Naive thymus-derived CD8-positive, alpha-beta T cell (primary cell): Measurements from ENCODE around the gene TRIM41. TPM values are rescaled to one million over a fixed set of nuclear protein-coding genes. Genes with fewer than 3 reads are reported as not detected.

ENCODE experiments used
- ATAC-seq, 2 donors: fragments of 150-1000 bp; cut with Tn5 transposase in 1 of 2; sonication (Bioruptor Pico), chemical (Tn5 transposase) in 1 of 2; 1 replicate in 1 of 2; 2 replicates in 1 of 2; pipeline ENCODE4 v1.10.0; 2021; ENCODE audit warnings: mild to moderate bottlenecking in 2 of 2, moderate library complexity in 2 of 2
- POLR2A ChIA-PET: fragments of 350-600 bp; sonication (Branson Sonifier 250); formaldehyde crosslinking; loops from one replicate; lab custom pipeline; 2021; ENCODE audit warnings: antibody characterized with exemption; lab: Charles Lee
- DNase-seq, 10 donors: peaks; one replicate each; pipeline versions ENCODE4 v3.0.0 to v3.0.0-alpha.2; 2020 to 2022
- H3K27ac Mint-ChIP-seq, 10 donors: one replicate each; pipeline ENCODE4 v1.8.0; 2020 to 2022; ENCODE audit warnings: mild to moderate bottlenecking in 10 of 10, mixed read lengths in 10 of 10, moderate library complexity in 4 of 10, inconsistent platforms in 1 of 10
- H3K27me3 Mint-ChIP-seq, 5 donors: one replicate each; pipeline ENCODE4 v1.8.0; 2021 to 2022; ENCODE audit warnings: mixed read lengths in 5 of 5
- H3K36me3 Mint-ChIP-seq, 3 donors: one replicate each; pipeline ENCODE4 v1.8.0; 2020 to 2022; ENCODE audit warnings: mixed read lengths in 3 of 3, mild to moderate bottlenecking in 2 of 3, inconsistent platforms in 1 of 3
- H3K4me1 Mint-ChIP-seq, 4 donors: one replicate each; pipeline ENCODE4 v1.8.0; 2021 to 2022; ENCODE audit warnings: mixed read lengths in 4 of 4
- H3K4me3 Mint-ChIP-seq, 10 donors: one replicate each; pipeline ENCODE4 v1.8.0; 2020 to 2022; ENCODE audit warnings: mild to moderate bottlenecking in 10 of 10, mixed read lengths in 10 of 10, moderate library complexity in 6 of 10, inconsistent platforms in 1 of 10
- H3K9me3 Mint-ChIP-seq, 9 donors: one replicate each; pipeline ENCODE4 v1.8.0; 2020 to 2022; ENCODE audit warnings: mixed read lengths in 9 of 9, mild to moderate bottlenecking in 3 of 9, inconsistent platforms in 1 of 9, moderate library complexity in 1 of 9
- polyA plus RNA-seq, 3 donors: library from polyadenylated mRNA; unstranded; fragments of 300-500 nt; fragmentation: Illumina TruSeq; gene quantifications; one replicate each; pipeline ENCODE4 v1.2.3, GENCODE V29; 2021
- total RNA-seq, 8 experiments: library from RNA in 2 of 8; stranded (reverse) in 2 of 8; gene quantifications; one replicate each; pipeline ENCODE4 v1.2.3 and lab custom pipeline; 2021 to 2026

The TRIM41 gene
- total and polyA plus RNA-seq, 5 experiments from 2014 or later, result 1.1 to 40.7 (median 2.6) TPM

GRCh38 chr5:181221792-181222629 lies 1.1 kb upstream of the TRIM41 start:
- H3K9me3 Mint-ChIP-seq, result peaks cover 0 to 15% (median 2%) of the 10 kb centered on the region in 9 donors
- DNase-seq (peak; percentile 88 to 99 (median 96)), ATAC-seq (peak; percentile 24 to 30)
- POLR2A ChIA-PET, result interaction anchor here (1.0 to 11.2 kb wide), 13 partner anchors 9 to 419 kb away, joined by 3 to 286 read pairs (median 9); partner anchors contain the start of genes RACK1, TRIM52 and TRIM7
- peak overlapping the region; percentile 91 to 100 (median 98) for H3K4me3 Mint-ChIP-seq
- peak overlapping the region; percentile 97 to 100 (median 99) for H3K27ac Mint-ChIP-seq
- H3K36me3 Mint-ChIP-seq, result peaks cover 0 to 6% (median 4%) of the 10 kb centered on the region in 3 donors
- peaks cover 40 to 80% (median 75%) of the 10 kb centered on the region in 4 donors for H3K4me1 Mint-ChIP-seq
- H3K27me3 Mint-ChIP-seq, result peaks cover 0 to 12% (median 0%) of the 10 kb centered on the region in 5 donors

- Mint-ChIP-seq H3K4me1 (peaks cover 39 to 77% (median 72%) of the 10 kb centered on the region in 4 donors), H3K27me3 (peaks cover 0 to 12% (median 0%) of the 10 kb centered on the region in 5 donors), H3K9me3 (peaks cover 0 to 15% (median 2%) of the 10 kb centered on the region in 9 donors), H3K36me3 (peaks cover 0 to 7% (median 6%) of the 10 kb centered on the region in 3 donors), H3K27ac (peak overlapping the region; percentile 97 to 100 (median 99)), H3K4me3 (peak overlapping the region; percentile 91 to 100 (median 98))
- peak in 1 of 10 donors; percentile 47 for DNase-seq
- POLR2A ChIA-PET, result interaction anchor here (1.0 to 11.2 kb wide), 14 partner anchors 9 to 419 kb away, joined by 3 to 286 read pairs (median 8); partner anchors contain the start of genes RACK1, TRIM52 and TRIM7
- peak in 1 of 2 donors; percentile 8 for ATAC-seq
These were observed 437 bp upstream of the TRIM41 start for GRCh38 chr5:181222630-181223057.

- peak overlapping the region; percentile 91 to 100 (median 98) for H3K4me3 Mint-ChIP-seq
- H3K9me3 Mint-ChIP-seq, result peaks cover 0 to 11% (median 0%) of the 10 kb centered on the region in 9 donors
- ATAC-seq, result peak; percentile 2 to 12
- POLR2A ChIA-PET, result interaction anchor here (0.6 to 11.2 kb wide), 13 partner anchors 11 to 414 kb away, joined by 3 to 286 read pairs (median 6); partner anchors contain the start of genes RACK1, TRIM52, TRIM7 and ZFP62
- H3K27ac Mint-ChIP-seq, result peak overlapping the region; percentile 97 to 100 (median 99)
- peak in 1 of 10 donors; percentile 86 for DNase-seq
- peaks cover 34 to 68% (median 66%) of the 10 kb centered on the region in 4 donors for H3K4me1 Mint-ChIP-seq
- H3K36me3 Mint-ChIP-seq, result peaks cover 0 to 4% (median 4%) of the 10 kb centered on the region in 3 donors
- H3K27me3 Mint-ChIP-seq, result peaks cover 0 to 8% (median 0%) of the 10 kb centered on the region in 5 donors
These were observed 778 bp downstream of the TRIM41 start for GRCh38 chr5:181223729-181224389.

- no peak for ATAC-seq
- Mint-ChIP-seq H3K4me3 (peak overlapping the region; percentile 91 to 100 (median 98)), H3K9me3 (peaks cover 0 to 11% (median 0%) of the 10 kb centered on the region in 9 donors), H3K27ac (peak overlapping the region; percentile 97 to 100 (median 99)), H3K27me3 (peaks cover 0 to 8% (median 0%) of the 10 kb centered on the region in 5 donors), H3K4me1 (peaks cover 38 to 75% (median 69%) of the 10 kb centered on the region in 4 donors), H3K36me3 (peaks cover 0 to 10% (median 4%) of the 10 kb centered on the region in 3 donors)
- peak in 6 of 10 donors; percentile 36 to 77 (median 50) for DNase-seq
- POLR2A ChIA-PET, result interaction anchor here (2.2 to 11.2 kb wide), 6 partner anchors 10 to 394 kb away, joined by 9 to 286 read pairs (median 152); partner anchors contain the start of genes RACK1, TRIM52 and TRIM7
These were observed 1.5 kb downstream of the TRIM41 start for GRCh38 chr5:181224390-181225229.

GRCh38 chr5:181229996-181230395 lies 6.9 kb downstream of the TRIM41 start:
- H3K27ac Mint-ChIP-seq, result peak overlapping the region; percentile 48 to 91 (median 80)
- H3K9me3 Mint-ChIP-seq, result no peaks in the 10 kb centered on the region
- DNase-seq, result no peak
- no peaks in the 10 kb centered on the region for H3K27me3 Mint-ChIP-seq
- POLR2A ChIA-PET, result interaction anchor here (0.6 to 11.2 kb wide), 5 partner anchors 9 to 493 kb away, joined by 3 to 212 read pairs (median 6); partner anchors contain the start of genes RACK1 and TRIM52
- no peak for ATAC-seq
- H3K4me1 Mint-ChIP-seq, result peaks cover 19 to 60% (median 35%) of the 10 kb centered on the region in 4 donors
- peaks cover 2 to 58% (median 4%) of the 10 kb centered on the region in 3 donors for H3K36me3 Mint-ChIP-seq
- peak overlapping the region in 5 of 10 donors; percentile 0 to 33 (median 12) for H3K4me3 Mint-ChIP-seq

GRCh38 chr5:181230551-181230950 lies 7.5 kb downstream of the TRIM41 start:
- H3K4me3 Mint-ChIP-seq, result no peak overlapping the region
- ATAC-seq, result no peak
- H3K36me3 Mint-ChIP-seq, result peaks cover 2 to 64% (median 4%) of the 10 kb centered on the region in 3 donors
- no peaks in the 10 kb centered on the region for H3K27me3 Mint-ChIP-seq
- H3K9me3 Mint-ChIP-seq, result no peaks in the 10 kb centered on the region
- H3K27ac Mint-ChIP-seq, result peak overlapping the region; percentile 38 to 80 (median 74)
- peaks cover 18 to 55% (median 29%) of the 10 kb centered on the region in 4 donors for H3K4me1 Mint-ChIP-seq
- POLR2A ChIA-PET, result interaction anchor here (1.0 to 11.2 kb wide), 3 partner anchors 12 to 41 kb away, joined by 3 to 212 read pairs (median 20); partner anchors contain the start of genes RACK1 and TRIM52
- DNase-seq, result no peak

- POLR2A ChIA-PET, result interaction anchor here (0.9 to 11.2 kb wide), 5 partner anchors 11 to 46 kb away, joined by 3 to 212 read pairs (median 6); partner anchors contain the start of genes RACK1 and TRIM52
- no peak for ATAC-seq
- H3K27me3 Mint-ChIP-seq, result no peaks in the 10 kb centered on the region
These were observed 8.4 kb downstream of the TRIM41 start for GRCh38 chr5:181231432-181231831.

GRCh38 chr5:181232593-181232992 lies 9.5 kb downstream of the TRIM41 start:
- peaks cover 15 to 38% (median 20%) of the 10 kb centered on the region in 4 donors for H3K4me1 Mint-ChIP-seq
- H3K9me3 Mint-ChIP-seq, result no peaks in the 10 kb centered on the region
- H3K27ac Mint-ChIP-seq, result peak overlapping the region in 5 of 10 donors; percentile 34 to 77 (median 68)
- ATAC-seq (no peak), DNase-seq (no peak)
- H3K36me3 Mint-ChIP-seq, result peaks cover 4 to 80% (median 15%) of the 10 kb centered on the region in 3 donors
- POLR2A ChIA-PET, result interaction anchor here (2.1 to 11.2 kb wide), 4 partner anchors 9 to 30 kb away, joined by 6 to 212 read pairs (median 30); partner anchors contain the start of genes RACK1, TRIM41 and TRIM52
- H3K4me3 Mint-ChIP-seq, result no peak overlapping the region
- H3K27me3 Mint-ChIP-seq, result no peaks in the 10 kb centered on the region

More at GRCh38 chr5:181231432-181231831, 8.4 kb downstream of the TRIM41 start:
- Mint-ChIP-seq H3K4me3 (no peak overlapping the region), H3K27ac (peak overlapping the region in 7 of 10 donors; percentile 53 to 81 (median 67)), H3K36me3 (peaks cover 4 to 72% (median 5%) of the 10 kb centered on the region in 3 donors), H3K9me3 (no peaks in the 10 kb centered on the region), H3K4me1 (peaks cover 16 to 46% (median 22%) of the 10 kb centered on the region in 4 donors)
- no peak for DNase-seq

- no peaks in the 10 kb centered on the region for H3K27me3 Mint-ChIP-seq
- POLR2A ChIA-PET, result interaction anchor here (2.1 to 5.4 kb wide), 4 partner anchors 9 to 12 kb away, joined by 6 to 39 read pairs (median 14); partner anchors contain the start of genes RACK1 and TRIM41
- peak overlapping the region in 1 of 10 donors; percentile 17 for H3K4me3 Mint-ChIP-seq
- DNase-seq, result no peak
- H3K4me1 Mint-ChIP-seq, result peaks cover 19 to 44% (median 25%) of the 10 kb centered on the region in 4 donors
- ATAC-seq, result no peak
- peak overlapping the region in 6 of 10 donors; percentile 70 to 80 (median 72) for H3K27ac Mint-ChIP-seq
- H3K36me3 Mint-ChIP-seq, result peaks cover 4 to 87% (median 18%) of the 10 kb centered on the region in 3 donors
- no peaks in the 10 kb centered on the region for H3K9me3 Mint-ChIP-seq
These were observed 10.2 kb downstream of the TRIM41 start for GRCh38 chr5:181233088-181233800.
